CD4-positive, alpha-beta T cell (primary cell): ENCODE data around the gene QRSL1. TPM values are rescaled to one million over a fixed set of nuclear protein-coding genes. Genes with fewer than 3 reads are reported as not detected.

Experiments used
- ATAC-seq: fragments of 200-7000 bp; cut with Tn5 transposase; one replicate; pipeline ENCODE4 v1.10.0; 2022; ENCODE audit warnings: mild to moderate bottlenecking; ENCODE audit not compliant: poor library complexity
- CTCF ChIA-PET: fragments of 350-600 bp; sonication (Branson Sonifier 250); formaldehyde crosslinking; loops from one replicate; lab custom pipeline; 2021; ENCODE audit warnings: antibody characterized with exemption, inconsistent platforms; lab: Charles Lee
- POLR2A ChIA-PET: fragments of 350-600 bp; sonication (Branson Sonifier 250); formaldehyde crosslinking; loops from one replicate; lab custom pipeline; 2021; ENCODE audit warnings: antibody characterized with exemption, inconsistent platforms; lab: Charles Lee
- DNase-seq, 14 experiments: peaks; one replicate each; pipeline ENCODE4 v3.0.0-alpha.2; 2013 to 2020; ENCODE audit warnings: mixed read lengths in 2 of 14
- H3K27ac ChIP-seq, 2 donors: one replicate each; pipeline versions ENCODE4 v1.5.1 to v1.7.0; 2013; ENCODE audit warnings: low read length in 2 of 2, low read depth in 1 of 2, mild to moderate bottlenecking in 1 of 2
- H3K27me3 ChIP-seq, 2 experiments: 1 replicate in 1 of 2; 2 replicates in 1 of 2; pipeline versions ENCODE4 v1.6.1 to v1.7.0; 2013; ENCODE audit warnings: low read length in 2 of 2, control low read depth in 1 of 2, mild to moderate bottlenecking in 1 of 2, moderate library complexity in 1 of 2; ENCODE audit not compliant: insufficient read depth in 2 of 2, control insufficient read depth in 1 of 2
- H3K36me3 ChIP-seq: one replicate; pipeline ENCODE4 v1.6.1; 2013; ENCODE audit warnings: low read length, control low read depth; ENCODE audit not compliant: insufficient read depth
- H3K4me1 ChIP-seq: one replicate; pipeline ENCODE4 v1.6.1; 2013; ENCODE audit warnings: low read length, control low read depth; ENCODE audit not compliant: insufficient read depth
- H3K4me3 ChIP-seq: one replicate; pipeline ENCODE4 v1.5.1; 2013; ENCODE audit warnings: mild to moderate bottlenecking, low read length, moderate library complexity
- H3K9me3 ChIP-seq, 2 experiments: 1 replicate in 1 of 2; 2 replicates in 1 of 2; pipeline versions ENCODE4 v1.6.1 to v1.7.0; 2013; ENCODE audit warnings: low read length in 2 of 2, mild to moderate bottlenecking in 2 of 2, control low read depth in 1 of 2, moderate library complexity in 1 of 2; ENCODE audit not compliant: control insufficient read depth in 1 of 2, insufficient read depth in 1 of 2
- H3K27ac Mint-ChIP-seq: one replicate; pipeline ENCODE4 v1.8.0; 2020; ENCODE audit warnings: mixed read lengths
- H3K27me3 Mint-ChIP-seq: one replicate; pipeline ENCODE4 v1.8.0; 2021; ENCODE audit warnings: mixed read lengths
- H3K36me3 Mint-ChIP-seq: one replicate; pipeline ENCODE4 v1.8.0; 2021; ENCODE audit warnings: low read depth, mixed read lengths
- H3K4me1 Mint-ChIP-seq: one replicate; pipeline ENCODE4 v1.8.0; 2021; ENCODE audit warnings: low read depth, mixed read lengths
- H3K4me3 Mint-ChIP-seq: one replicate; pipeline ENCODE4 v1.8.0; 2020; ENCODE audit warnings: mild to moderate bottlenecking, mixed read lengths
- H3K9me3 Mint-ChIP-seq: one replicate; pipeline ENCODE4 v1.8.0; 2020; ENCODE audit warnings: mixed read lengths
- CTCF ChIP-seq: fragments of 200-600 bp; IDR thresholded peaks from one replicate; pipeline ENCODE4 v1.8.0; 2022; ENCODE audit warnings: antibody characterized with exemption, mild to moderate bottlenecking
- intact Hi-C, 2 experiments: fragments of 100-400 bp; cut with DNase I in 1 of 2; cut with micrococcal nuclease in 1 of 2; formaldehyde crosslinking; loops; one replicate each; pipeline versions ENCODE4 v1.15.1 to v1.9.0; 2023 to 2025; cut with DNase I, micrococcal nuclease
- total RNA-seq, 174 experiments: library from RNA in 2 of 174; stranded (reverse) in 2 of 174; gene quantifications; one replicate each; pipeline ENCODE4 v1.2.3 and lab custom pipeline; 2021 to 2026

QRSL1 gene
- total RNA-seq, 2 experiments from 2014 or later: 7.3 to 9.3 TPM

GRCh38 chr6:106614592-106615257 lies 14.7 kb upstream of the QRSL1 start:
- peaks cover 22% of the 10 kb centered on the region for H3K36me3 ChIP-seq
- no peak overlapping the region for H3K27ac ChIP-seq
- no peaks in the 10 kb centered on the region for H3K4me1 ChIP-seq
- Mint-ChIP-seq H3K9me3 (no peaks in the 10 kb centered on the region), H3K36me3 (peaks cover 60% of the 10 kb centered on the region), H3K27me3 (no peaks in the 10 kb centered on the region), H3K4me1 (no peaks in the 10 kb centered on the region), H3K4me3 (no peak overlapping the region), H3K27ac (no peak overlapping the region)
- intact Hi-C loops: no loop called here
- H3K4me3 ChIP-seq: no peak overlapping the region
- TF ChIP-seq CTCF: no peak
- POLR2A ChIA-PET: no interaction called here
- CTCF ChIA-PET: no interaction called here
- ATAC-seq: no peak
- DNase-seq: no peak
- no peaks in the 10 kb centered on the region for H3K9me3 ChIP-seq
- H3K27me3 ChIP-seq: no peaks in the 10 kb centered on the region

- Mint-ChIP-seq H3K4me1 (no peaks in the 10 kb centered on the region), H3K27ac (no peak overlapping the region), H3K36me3 (peaks cover 61% of the 10 kb centered on the region), H3K27me3 (no peaks in the 10 kb centered on the region), H3K4me3 (no peak overlapping the region), H3K9me3 (no peaks in the 10 kb centered on the region)
- Histone ChIP-seq H3K27me3 (no peaks in the 10 kb centered on the region), H3K27ac (no peak overlapping the region), H3K4me1 (no peaks in the 10 kb centered on the region), H3K9me3 (no peaks in the 10 kb centered on the region), H3K36me3 (peaks cover 17% of the 10 kb centered on the region), H3K4me3 (no peak overlapping the region)
- ChIA-PET POLR2A (no interaction called here), CTCF (interaction anchor here (0.9 kb wide), 1 partner anchor 11 kb away, joined by 3 read pairs; no protein-coding TSS in a partner anchor)
- ATAC-seq (no peak), DNase-seq (no peak)
- intact Hi-C loops: no loop called here
- TF ChIP-seq CTCF: no peak
Measured at GRCh38 chr6:106617302-106617701, 12.1 kb upstream of the QRSL1 start.

GRCh38 chr6:106617857-106618256 lies 11.5 kb upstream of the QRSL1 start:
- H3K4me1 ChIP-seq: no peaks in the 10 kb centered on the region
- no peaks in the 10 kb centered on the region for H3K9me3 ChIP-seq
- H3K36me3 ChIP-seq: peaks cover 20% of the 10 kb centered on the region
- Mint-ChIP-seq H3K27ac (no peak overlapping the region), H3K9me3 (no peaks in the 10 kb centered on the region), H3K4me1 (no peaks in the 10 kb centered on the region), H3K36me3 (peaks cover 63% of the 10 kb centered on the region), H3K4me3 (no peak overlapping the region), H3K27me3 (no peaks in the 10 kb centered on the region)
- H3K27ac ChIP-seq: no peak overlapping the region
- ChIA-PET CTCF (interaction anchor here (0.9 kb wide), 1 partner anchor 12 kb away, joined by 3 read pairs; no protein-coding TSS in a partner anchor), POLR2A (no interaction called here)
- intact Hi-C loops: no loop called here
- no peak for DNase-seq
- no peak for TF ChIP-seq CTCF
- no peaks in the 10 kb centered on the region for H3K27me3 ChIP-seq
- no peak overlapping the region for H3K4me3 ChIP-seq
- ATAC-seq: no peak
